ENCODE measurements around the gene SOX14. TPM values are rescaled to one million over a fixed set of nuclear protein-coding genes. Genes with fewer than 3 reads are reported as not detected.

Gene SOX14
- 0.18 and 0.37 TPM in 2 replicates for total RNA-seq
- long read RNA-seq = 0 reads

DNA sequence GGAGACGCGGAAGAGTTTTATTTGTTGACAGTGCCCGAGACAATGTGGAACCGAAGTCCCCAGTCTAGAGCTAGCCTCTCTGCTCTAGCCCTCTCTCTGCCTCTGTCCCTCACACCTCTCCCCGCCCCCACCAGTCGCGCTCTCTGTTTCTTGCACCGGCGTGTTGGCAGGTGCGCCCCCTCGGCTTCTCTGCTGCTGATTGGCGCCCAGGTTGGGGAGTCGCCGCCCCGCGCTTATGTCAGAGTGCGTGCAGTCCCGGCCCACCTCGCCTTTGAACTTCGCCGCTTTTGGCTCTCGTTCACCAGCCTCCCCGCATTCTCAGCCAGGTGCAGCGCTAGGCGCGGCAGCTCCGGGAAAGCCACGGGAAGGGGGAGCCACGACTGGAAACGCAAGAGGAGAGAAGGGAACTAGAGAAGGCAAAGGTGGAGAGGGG is at the start of gene SOX14:
SOX14 (plus strand) TSS at position 315 of the 433 bp plus-strand sequence. CDS start 470 bp downstream, outside the sequence.
- no peak within 1 kb of the TSS for H3K27ac Mint-ChIP-seq (ENCODE audit: unreplicated experiment)
- H3K4me1 Mint-ChIP-seq = peaks cover 41% of the 10 kb centered on the region
- peaks cover 100% of the 10 kb centered on the region for H3K27me3 Mint-ChIP-seq (ENCODE audit: low read depth)
- H3K4me3 Mint-ChIP-seq = peak within 1 kb of the TSS; percentile 29
- H3K36me3 Mint-ChIP-seq (ENCODE audit: low read depth) = no peaks in the 10 kb centered on the region
- TF ChIP-seq, protein P1, sequence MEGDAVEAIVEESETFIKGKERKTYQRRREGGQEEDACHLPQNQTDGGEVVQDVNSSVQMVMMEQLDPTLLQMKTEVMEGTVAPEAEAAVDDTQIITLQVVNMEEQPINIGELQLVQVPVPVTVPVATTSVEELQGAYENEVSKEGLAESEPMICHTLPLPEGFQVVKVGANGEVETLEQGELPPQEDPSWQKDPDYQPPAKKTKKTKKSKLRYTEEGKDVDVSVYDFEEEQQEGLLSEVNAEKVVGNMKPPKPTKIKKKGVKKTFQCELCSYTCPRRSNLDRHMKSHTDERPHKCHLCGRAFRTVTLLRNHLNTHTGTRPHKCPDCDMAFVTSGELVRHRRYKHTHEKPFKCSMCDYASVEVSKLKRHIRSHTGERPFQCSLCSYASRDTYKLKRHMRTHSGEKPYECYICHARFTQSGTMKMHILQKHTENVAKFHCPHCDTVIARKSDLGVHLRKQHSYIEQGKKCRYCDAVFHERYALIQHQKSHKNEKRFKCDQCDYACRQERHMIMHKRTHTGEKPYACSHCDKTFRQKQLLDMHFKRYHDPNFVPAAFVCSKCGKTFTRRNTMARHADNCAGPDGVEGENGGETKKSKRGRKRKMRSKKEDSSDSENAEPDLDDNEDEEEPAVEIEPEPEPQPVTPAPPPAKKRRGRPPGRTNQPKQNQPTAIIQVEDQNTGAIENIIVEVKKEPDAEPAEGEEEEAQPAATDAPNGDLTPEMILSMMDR (conservative IDR thresholded peaks at IDR 0.05) = no peak
- no peak for DNase-seq (ENCODE audit: low read depth, low spot score)
- no peaks in the 10 kb centered on the region for H3K9me3 Mint-ChIP-seq

GRCh38 chr3:137714551-137714950 is 49.6 kb upstream of the SOX14 start:
- Mint-ChIP-seq H3K4me1 (no peaks in the 10 kb centered on the region), H3K4me3 (no peak overlapping the region), H3K27me3 (ENCODE audit: low read depth) (peaks cover 31% of the 10 kb centered on the region), H3K36me3 (ENCODE audit: low read depth) (peaks cover 2% of the 10 kb centered on the region), H3K9me3 (peaks cover 10% of the 10 kb centered on the region), H3K27ac (ENCODE audit: unreplicated experiment) (no peak overlapping the region)
- TF ChIP-seq, protein P1 (conservative IDR thresholded peaks at IDR 0.05) = no peak
- no peak for DNase-seq (ENCODE audit: low read depth, low spot score)

GRCh38 chr3:137724240-137724639 is 39.9 kb upstream of the SOX14 start:
- Mint-ChIP-seq H3K9me3 (peaks cover 2% of the 10 kb centered on the region), H3K4me3 (no peak overlapping the region)

DNA sequence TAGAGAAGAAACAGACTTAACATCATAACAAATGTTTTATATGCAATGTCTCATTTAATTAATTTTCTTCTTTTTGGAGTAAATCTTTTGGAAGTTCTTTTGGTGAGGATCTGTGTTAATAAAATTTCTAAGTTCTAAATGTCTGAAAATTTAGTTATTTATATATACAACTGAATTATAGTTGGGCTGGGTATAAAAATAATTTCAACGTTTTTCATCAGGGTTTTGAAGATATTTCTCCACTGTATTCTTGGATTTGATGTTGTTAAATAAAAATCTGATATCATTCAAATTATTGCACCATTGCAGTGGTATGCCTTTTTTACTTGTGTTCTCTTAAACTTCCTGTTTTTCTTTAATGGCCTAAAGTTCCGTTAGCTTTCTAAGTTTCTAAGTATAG is 26.9 kb upstream of the SOX14 start:
- Mint-ChIP-seq H3K9me3 (peaks cover 20% of the 10 kb centered on the region), H3K27me3 (ENCODE audit: low read depth) (peaks cover 17% of the 10 kb centered on the region), H3K27ac (ENCODE audit: unreplicated experiment) (no peak overlapping the region), H3K4me1 (no peaks in the 10 kb centered on the region), H3K4me3 (no peak overlapping the region), H3K36me3 (ENCODE audit: low read depth) (peaks cover 3% of the 10 kb centered on the region)
- DNase-seq (ENCODE audit: low read depth, low spot score) = no peak
- TF ChIP-seq, protein P1 (conservative IDR thresholded peaks at IDR 0.05) = no peak

More at GRCh38 chr3:137724240-137724639, 39.9 kb upstream of the SOX14 start:
- DNase-seq (ENCODE audit: low read depth, low spot score) = no peak
- peaks cover 31% of the 10 kb centered on the region for H3K27me3 Mint-ChIP-seq (ENCODE audit: low read depth)
- TF ChIP-seq, protein P1 (conservative IDR thresholded peaks at IDR 0.05) = no peak
- no peak overlapping the region for H3K27ac Mint-ChIP-seq (ENCODE audit: unreplicated experiment)
- no peaks in the 10 kb centered on the region for H3K36me3 Mint-ChIP-seq (ENCODE audit: low read depth)
- no peaks in the 10 kb centered on the region for H3K4me1 Mint-ChIP-seq

DNA sequence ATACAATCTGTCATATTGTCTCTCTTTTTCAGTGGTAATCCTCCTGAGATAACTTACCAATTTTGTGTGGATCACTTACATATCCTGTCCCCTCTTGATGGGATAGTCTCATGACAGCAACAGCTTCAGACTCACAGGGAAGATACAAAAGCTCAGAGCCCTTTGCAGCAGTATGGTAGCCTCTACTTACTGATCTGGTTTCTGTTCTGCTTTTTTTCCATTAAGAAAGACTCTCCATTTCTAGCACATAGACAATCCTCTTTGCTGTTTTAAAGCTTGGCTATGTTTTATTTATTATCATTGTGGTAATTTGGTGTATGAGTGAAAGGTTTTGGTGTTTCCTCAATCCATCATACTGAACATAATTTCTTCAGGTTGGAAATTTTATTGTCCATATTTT is 25.4 kb upstream of the SOX14 start:
- DNase-seq (ENCODE audit: low read depth, low spot score) = no peak
- no peak overlapping the region for H3K4me3 Mint-ChIP-seq
- TF ChIP-seq, protein P1 (conservative IDR thresholded peaks at IDR 0.05) = no peak
- peaks cover 20% of the 10 kb centered on the region for H3K27me3 Mint-ChIP-seq (ENCODE audit: low read depth)
- no peak overlapping the region for H3K27ac Mint-ChIP-seq (ENCODE audit: unreplicated experiment)
- H3K4me1 Mint-ChIP-seq = no peaks in the 10 kb centered on the region
- H3K9me3 Mint-ChIP-seq = peaks cover 15% of the 10 kb centered on the region
- H3K36me3 Mint-ChIP-seq (ENCODE audit: low read depth) = peaks cover 3% of the 10 kb centered on the region

All from neural crest cell (in vitro differentiated cells).